Measurements from ENCODE around the gene KCNG2. TPM values are rescaled to one million over a fixed set of nuclear protein-coding genes. Genes with fewer than 3 reads are reported as not detected.

The KCNG2 gene
- total and polyA plus RNA-seq, 9 of the 15 experiments (the other 6 are each of a cell fraction or from before 2014, with no cell fraction given) = not detected

DNA sequence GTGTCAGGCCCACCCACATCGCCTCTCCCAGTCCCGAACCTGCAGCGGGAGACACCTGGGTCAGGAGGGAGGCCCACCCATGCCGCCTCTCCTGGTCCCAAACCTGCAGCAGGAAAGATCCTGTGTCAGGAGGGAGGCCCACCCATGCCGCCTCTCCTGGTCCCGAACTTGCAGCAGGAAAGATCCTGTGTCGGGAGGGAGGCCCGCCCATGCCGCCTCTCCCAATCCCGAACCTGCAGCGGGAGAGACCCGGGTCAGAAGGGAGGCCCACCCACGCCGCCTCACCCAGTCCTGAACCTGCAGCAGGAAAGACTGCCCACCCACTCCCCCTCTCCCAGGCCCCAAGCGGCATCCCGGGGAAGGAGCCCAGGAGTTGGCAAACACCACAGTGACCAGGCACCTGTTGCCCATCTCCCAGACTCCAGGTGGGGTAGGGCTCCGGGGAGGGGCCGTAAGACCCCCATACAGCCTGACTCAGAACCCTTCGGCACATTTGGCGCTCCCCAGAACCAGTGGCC is 145.9 kb downstream of the KCNG2 start:
- in situ Hi-C loops (cut with MboI) = no loop called here

More for the DNA sequence above, 145.9 kb downstream of the KCNG2 start:
- POLR2A ChIA-PET = interaction anchor here (0.6 kb wide), 1 partner anchor 25 kb away, joined by 4 read pairs; no protein-coding TSS in a partner anchor
- no peak for FAIRE-seq
- TF ChIP-seq POLR2G (IDR thresholded peaks at IDR 0.05; ENCODE audit: low read depth, low read length) (0 out of 2 replicates have a peak, but pooled peaks have one; percentile 10), HMG20B (CRISPR knock-in tag; IDR thresholded peaks at IDR 0.05) (no peak), PCBP2 (IDR thresholded peaks at IDR 0.05; ENCODE audit: low read depth, low read length, poor library complexity, severe bottlenecking) (no peak), BMI1 (IDR thresholded peaks at IDR 0.05; ENCODE audit: low read length) (no peak), RBFOX2 (IDR thresholded peaks at IDR 0.05; ENCODE audit: low read depth, low read length) (peak; percentile 18; the same call in 1 of the 2 replicates), MTF1 (CRISPR knock-in tag; IDR thresholded peaks at IDR 0.05; ENCODE audit: borderline replicate concordance) (no peak)
- TF ChIP-seq, protein P1, sequence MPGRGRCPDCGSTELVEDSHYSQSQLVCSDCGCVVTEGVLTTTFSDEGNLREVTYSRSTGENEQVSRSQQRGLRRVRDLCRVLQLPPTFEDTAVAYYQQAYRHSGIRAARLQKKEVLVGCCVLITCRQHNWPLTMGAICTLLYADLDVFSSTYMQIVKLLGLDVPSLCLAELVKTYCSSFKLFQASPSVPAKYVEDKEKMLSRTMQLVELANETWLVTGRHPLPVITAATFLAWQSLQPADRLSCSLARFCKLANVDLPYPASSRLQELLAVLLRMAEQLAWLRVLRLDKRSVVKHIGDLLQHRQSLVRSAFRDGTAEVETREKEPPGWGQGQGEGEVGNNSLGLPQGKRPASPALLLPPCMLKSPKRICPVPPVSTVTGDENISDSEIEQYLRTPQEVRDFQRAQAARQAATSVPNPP (IDR thresholded peaks at IDR 0.05; ENCODE audit: borderline replicate concordance, insufficient read depth, insufficient read length) = no peak
- intact Hi-C loops (cut with micrococcal nuclease) = no loop called here
- H2AFZ ChIP-seq (ENCODE audit: low read depth, low read length) = no peak overlapping the region
- H3K4me1 ChIP-seq (replicated peaks in 1 of 2; ENCODE audit: control insufficient read depth in 2 of 2, insufficient read depth in 2 of 2, low read length in 2 of 2) = peaks cover 6 to 37% of the 10 kb centered on the region in 2 experiments; a peak in 4 of 5 replicates
- H3K36me3 ChIP-seq (ENCODE audit: control insufficient read depth, insufficient read depth, low read length) = peaks cover 4% of the 10 kb centered on the region
- no TSS peak for BruUV-seq (replicated peaks)
- H3K9me3 ChIP-seq (replicated peaks; ENCODE audit: control insufficient read depth, insufficient read depth, low read depth, low read length) = no peaks in the 10 kb centered on the region
- no peak overlapping the region for H3K9ac ChIP-seq (ENCODE audit: insufficient read depth in 1 of 2, low read depth in 2 of 2, low read length in 2 of 2)
- no peaks in the 10 kb centered on the region for H3K79me2 ChIP-seq (ENCODE audit: control insufficient read depth, insufficient read depth, low read length)
- no peaks in the 10 kb centered on the region for H3K9me1 ChIP-seq (ENCODE audit: control insufficient read depth, insufficient read depth, low read length)
- CTCF ChIA-PET (ENCODE audit: low intra/inter-chr PET ratio) = no interaction called here
- DNase-seq (ENCODE audit: extremely low read depth in 1 of 4, low spot score in 3 of 4) = no peak
- no peak overlapping the region for H3K27ac ChIP-seq (ENCODE audit: extremely low read depth, low read depth, low read length)
- no peak overlapping the region for H3K4me3 ChIP-seq
- H4K20me1 ChIP-seq (replicated peaks; ENCODE audit: control insufficient read depth, insufficient read depth, low read length) = peaks cover 16% of the 10 kb centered on the region
- 77% methylated on average over 4 of the region's 20 CpGs for WGBS (ENCODE audit: insufficient coverage, low coverage, missing lambda C conversion rate)
- no peak for ATAC-seq
- no peak overlapping the region for H3K4me2 ChIP-seq (ENCODE audit: insufficient read depth, low read length)
- H3K27me3 ChIP-seq (ENCODE audit: control insufficient read depth in 2 of 2, insufficient read depth in 2 of 2, low read length in 2 of 2) = no peaks in the 10 kb centered on the region

Data from K562 (cell line).